GM12878 (cell line): ENCODE results near the gene H6PD. TPM values are rescaled to one million over a fixed set of nuclear protein-coding genes. Genes with fewer than 3 reads are reported as not detected.

Source experiments
- ATAC-seq: fragments of 200-7000 bp; cut with Tn5 transposase; 3 replicates; pipeline ENCODE4 v1.9.1; 2020; ENCODE audit warnings: mild to moderate bottlenecking, moderate library complexity
- BruUV-seq: library from RNA; stranded (reverse); fragments of 400-500 nt; replicated peaks from 2 replicates; lab custom pipeline; 2021; lab: Mats Ljungman, UMichigan
- CTCF ChIA-PET: fragments of 300-600 bp; sonication (Branson Sonifier 250); formaldehyde crosslinking; extraction: SDS; loops from one replicate; lab custom pipeline; 2021; ENCODE audit warnings: inconsistent platforms; lab: Yijun Ruan, JAX
- POLR2A ChIA-PET: fragments of 350-600 bp; formaldehyde crosslinking; extraction: SDS; loops from one replicate; lab custom pipeline; 2021; ENCODE audit warnings: inconsistent platforms; lab: Charles Lee
- RAD21 ChIA-PET: fragments of 300-600 bp; sonication (Branson Sonifier 250); formaldehyde crosslinking; loops from one replicate; lab custom pipeline; 2023; ENCODE audit warnings: antibody characterized with exemption; ENCODE audit not compliant: unreplicated experiment; lab: Charles Lee
- SMC1A ChIA-PET: fragments of 300-600 bp; sonication (Branson Sonifier 250); formaldehyde crosslinking; loops from one replicate; lab custom pipeline; 2023; ENCODE audit not compliant: unreplicated experiment, uncharacterized antibody; lab: Charles Lee
- DNase-seq: peaks from one replicate; pipeline ENCODE4 v3.0.0-alpha.2; 2011; ENCODE audit warnings: low read depth, low spot score
- FAIRE-seq: peaks from 3 replicates; lab custom pipeline; 2011; peaks lifted over from hg19 to GRCh38; lab: Jason Lieb, UNC
- H2AFZ ChIP-seq: 2 replicates; pipeline ENCODE4 v1.6.0; 2011; ENCODE audit warnings: low read depth, low read length, control low read depth; ENCODE audit not compliant: control insufficient read depth
- H3K27ac ChIP-seq: 2 replicates; pipeline ENCODE4 v1.5.1; 2011; ENCODE audit warnings: control low read depth; ENCODE audit not compliant: control insufficient read depth, insufficient read depth
- H3K27me3 ChIP-seq, 2 experiments: replicated peaks in 1 of 2; 2 replicates each; pipeline versions ENCODE4 v1.6.0 to v1.6.1; 2011; ENCODE audit warnings: low read length in 1 of 2; ENCODE audit not compliant: control insufficient read depth in 2 of 2, insufficient read depth in 2 of 2
- H3K36me3 ChIP-seq, 2 experiments: 2 replicates each; pipeline ENCODE4 v1.5.1; 2011; ENCODE audit warnings: low read length in 1 of 2; ENCODE audit not compliant: control insufficient read depth in 2 of 2, insufficient read depth in 2 of 2
- H3K4me1 ChIP-seq: 2 replicates; pipeline ENCODE4 v1.6.1; 2011; ENCODE audit warnings: mild to moderate bottlenecking, low read length, moderate library complexity, mixed read lengths; ENCODE audit not compliant: control insufficient read depth, insufficient read depth
- H3K4me2 ChIP-seq: 2 replicates; pipeline ENCODE4 v1.6.0; 2011; ENCODE audit warnings: control low read depth; ENCODE audit not compliant: control insufficient read depth, insufficient read depth
- H3K4me3 ChIP-seq: fragments of 200-600 bp; sonication (generic); 2 replicates; pipeline ENCODE4 v1.5.1; 2016
- H3K79me2 ChIP-seq: 2 replicates; pipeline ENCODE4 v1.6.0; 2011; ENCODE audit warnings: low read length; ENCODE audit not compliant: control insufficient read depth, insufficient read depth
- H3K9ac ChIP-seq: 2 replicates; pipeline ENCODE4 v1.8.0; 2011; ENCODE audit warnings: low read length, control low read depth, mixed read lengths; ENCODE audit not compliant: control insufficient read depth, insufficient read depth
- H3K9me3 ChIP-seq: replicated peaks from 3 replicates; pipeline ENCODE4 v1.5.1; 2011; ENCODE audit warnings: mild to moderate bottlenecking, low read length; ENCODE audit not compliant: control insufficient read depth, insufficient read depth
- H4K20me1 ChIP-seq: 2 replicates; pipeline ENCODE4 v1.6.0; 2011; ENCODE audit not compliant: control insufficient read depth, insufficient read depth
- ATF7 ChIP-seq: fragments of 450-650 bp; IDR thresholded peaks from 2 replicates; pipeline ENCODE4 v1.6.1; 2016; ENCODE audit warnings: low read depth, mild to moderate bottlenecking
- CBX3 ChIP-seq: fragments of 200-600 bp; sonication (generic); IDR thresholded peaks from 2 replicates; pipeline ENCODE4 v1.6.1; 2016; ENCODE audit warnings: low read depth, borderline replicate concordance
- GABPA ChIP-seq: IDR thresholded peaks from 2 replicates; pipeline ENCODE4 v1.6.1; 2014; ENCODE audit warnings: antibody characterized with exemption, low read depth, mild to moderate bottlenecking, inconsistent platforms
- NR2F1 ChIP-seq: fragments of 450-650 bp; conservative IDR thresholded peaks from 2 replicates; pipeline ENCODE4 v1.6.1; 2017; ENCODE audit warnings: mild to moderate bottlenecking
- RCOR1 ChIP-seq: conservative IDR thresholded peaks from 2 replicates; pipeline ENCODE4 v1.6.1; 2012; ENCODE audit warnings: low read depth, low read length, improper control_type of control experiment
- SREBF2 ChIP-seq: IDR thresholded peaks from 2 replicates; pipeline ENCODE4 v1.6.1; 2012; ENCODE audit warnings: mild to moderate bottlenecking, low read length
- TAF1 ChIP-seq: IDR thresholded peaks from 2 replicates; pipeline ENCODE4 v1.6.1; 2011; ENCODE audit warnings: mild to moderate bottlenecking, low read depth, low read length, borderline replicate concordance
- USF1 ChIP-seq: IDR thresholded peaks from 2 replicates; pipeline ENCODE4 v1.6.1; 2011; ENCODE audit warnings: borderline replicate concordance, low read depth, mild to moderate bottlenecking, moderate library complexity, mixed read lengths, low read length; ENCODE audit not compliant: insufficient read depth; ENCODE audit errors: extremely low read length
- YY1 ChIP-seq: IDR thresholded peaks from 2 replicates; pipeline ENCODE4 v1.6.1; 2011; ENCODE audit warnings: low read depth, mild to moderate bottlenecking, low read length
- ZNF24 ChIP-seq: fragments of 450-650 bp; IDR thresholded peaks from 2 replicates; pipeline ENCODE4 v1.6.1; 2017; ENCODE audit warnings: antibody characterized with exemption, mild to moderate bottlenecking
- WGBS: methylation state at CpG from one replicate; pipeline ENCODE4 v1.1.6; 2016; ENCODE audit warnings: low lambda C conversion rate; ENCODE audit not compliant: insufficient replicate concordance, insufficient coverage; ENCODE audit errors: missing lambda C conversion rate; 5-methylcytosine and 5-hydroxymethylcytosine counted together
- in situ Hi-C: fragments of 300-500 bp; cut with MboI; formaldehyde crosslinking; loops from 9 replicates; pipeline ENCODE4 v1.14.3; 2018; ENCODE audit warnings: mixed read lengths
- intact Hi-C: fragments of 100-400 bp; cut with micrococcal nuclease; formaldehyde crosslinking; loops from one replicate; pipeline ENCODE4 v1.14.2; 2022; ENCODE audit not compliant: unreplicated experiment
- polyA plus RNA-seq, 11 experiments: library from polyadenylated mRNA; depleted of rRNA in 4 of 11; unstranded in 6 of 11; stranded (reverse) in 5 of 11; fragments of >200 nt; fragmentation: Nextera tagmentation in 4 of 11; fragmentation: Illumina TruSeq in 1 of 11; extraction: Ambion mirVana in 4 of 11; extraction: Trizol in 1 of 11; gene quantifications; 1 replicate in 1 of 11; 2 replicates in 10 of 11; pipeline versions ENCODE4 v1.2.1 to v1.2.3, GENCODE V29; 2011 to 2016; ENCODE audit warnings: inconsistent platforms in 2 of 11, missing spikeins in 2 of 11, low read depth in 1 of 11
- total RNA-seq, 4 experiments: library from RNA; depleted of rRNA in 3 of 4; stranded (reverse); fragments of >200 nt in 3 of 4; fragmentation: Illumina TruSeq in 1 of 4; extraction: Trizol in 1 of 4; gene quantifications; 2 replicates each; pipeline versions ENCODE4 v1.2.1 to v1.2.3, GENCODE V29; 2013 to 2021

Gene H6PD
- total and polyA plus RNA-seq, 10 of the 15 experiments (the other 5 are each of a cell fraction or from before 2014, with no cell fraction given), result 1.2 to 20.7 (median 7.7) TPM

GRCh38 chr1:9282696-9282955, 48.1 kb downstream of the H6PD start (continued):
- TF ChIP-seq TAF1, result no peak
- TF ChIP-seq NR2F1, result no peak

- H3K79me2 ChIP-seq, result no peaks in the 10 kb centered on the region
- intact Hi-C loops, result no loop called here
- no peaks in the 10 kb centered on the region for H3K27me3 ChIP-seq
- DNase-seq, result no peak
- peaks cover 6% of the 10 kb centered on the region; the same call in 1 of the 2 replicates for H3K4me1 ChIP-seq
- in situ Hi-C loops, result no loop called here
- TF ChIP-seq CBX3, result no peak
- TF ChIP-seq YY1, result no peak
- TF ChIP-seq ATF7, result no peak
- no peak for TF ChIP-seq NR2F1
- no peak for TF ChIP-seq RCOR1
- no peak for TF ChIP-seq ZNF24
- no peak for TF ChIP-seq GABPA
- no peak for TF ChIP-seq USF1
- no peak for TF ChIP-seq SREBF2
- no peaks in the 10 kb centered on the region for H3K36me3 ChIP-seq
- no peak for FAIRE-seq
- ATAC-seq, result no peak
- no peak overlapping the region for H3K9ac ChIP-seq
- no peak overlapping the region; the same call in 1 of the 2 replicates for H3K4me2 ChIP-seq
- BruUV-seq, result no TSS peak
- H3K4me3 ChIP-seq, result no peak overlapping the region
- no peak overlapping the region for H2AFZ ChIP-seq
- ChIA-PET SMC1A (interaction anchor here (0.6 to 1.9 kb wide), 7 partner anchors 8 to 561 kb away, joined by 3 to 6 read pairs (median 3); no protein-coding TSS in a partner anchor), CTCF (interaction anchor here (0.6 to 4.7 kb wide), 6 partner anchors 8 to 207 kb away, joined by 3 to 20 read pairs (median 5); no protein-coding TSS in a partner anchor), RAD21 (interaction anchor here (0.8 to 1.4 kb wide), 3 partner anchors 129 to 585 kb away, joined by 3 to 7 read pairs (median 4); no protein-coding TSS in a partner anchor), POLR2A (interaction anchor here (0.6 kb wide), 1 partner anchor 507 kb away, joined by 6 read pairs; no protein-coding TSS in a partner anchor)
- no peaks in the 10 kb centered on the region for H4K20me1 ChIP-seq
- H3K9me3 ChIP-seq, result no peaks in the 10 kb centered on the region; the same call in 2 of the 3 replicates
- 3% methylated on average over 2 of the region's 2 CpGs for WGBS
- no peak overlapping the region for H3K27ac ChIP-seq
These were observed 49.5 kb downstream of the H6PD start for GRCh38 chr1:9284061-9284460.
